ENCODE measurements around the gene DNAH10.

DNAH10 gene

GRCh38 chr12:123877968-123878367 is 115.9 kb downstream of the DNAH10 start (continued):
- TF ChIP-seq POU6F1 (CRISPR knock-in tag; IDR thresholded peaks at IDR 0.05; ENCODE audit: borderline replicate concordance, low read depth) (no peak), ARNTL (CRISPR knock-in tag; IDR thresholded peaks at IDR 0.05; ENCODE audit: borderline replicate concordance, low read depth) (no peak)

GRCh38 chr12:123879101-123879500 is 117.0 kb downstream of the DNAH10 start:
- no peak for TF ChIP-seq ZC3H10 (CRISPR knock-in tag; IDR thresholded peaks at IDR 0.05)
- TF ChIP-seq ZFP30 (CRISPR knock-in tag; IDR thresholded peaks at IDR 0.05) = no peak
- no peak for TF ChIP-seq SNAI2 (CRISPR knock-in tag; IDR thresholded peaks at IDR 0.05)
- no peak for TF ChIP-seq CSRNP3 (CRISPR knock-in tag; IDR thresholded peaks at IDR 0.05)
- TF ChIP-seq RARB (CRISPR knock-in tag; IDR thresholded peaks at IDR 0.05) = no peak
- TF ChIP-seq TCF4 (CRISPR knock-in tag; IDR thresholded peaks at IDR 0.05; ENCODE audit: borderline replicate concordance) = no peak
- no peak for TF ChIP-seq TSHZ2 (CRISPR knock-in tag; IDR thresholded peaks at IDR 0.05)
- TF ChIP-seq CSDC2 (CRISPR knock-in tag; IDR thresholded peaks at IDR 0.05) = no peak
- TF ChIP-seq PPARA (CRISPR knock-in tag; IDR thresholded peaks at IDR 0.05; ENCODE audit: borderline replicate concordance) = no peak
- no peak for TF ChIP-seq TOX (CRISPR knock-in tag; IDR thresholded peaks at IDR 0.05; ENCODE audit: borderline replicate concordance)
- no peak for ATAC-seq

- no peak for TF ChIP-seq ZNF8 (CRISPR knock-in tag; IDR thresholded peaks at IDR 0.05)
Observed at GRCh38 chr12:123879691-123880090, 117.6 kb downstream of the DNAH10 start.

GRCh38 chr12:123882161-123882705 is 120.1 kb downstream of the DNAH10 start:
- ATAC-seq = no peak
- TF ChIP-seq PPARA (CRISPR knock-in tag; IDR thresholded peaks at IDR 0.05; ENCODE audit: borderline replicate concordance) = no peak
- TF ChIP-seq TSHZ2 (CRISPR knock-in tag; IDR thresholded peaks at IDR 0.05) = no peak
- TF ChIP-seq BACH2 (CRISPR knock-in tag; IDR thresholded peaks at IDR 0.05; ENCODE audit: borderline replicate concordance) = no peak
- no peak for TF ChIP-seq ZNF8 (CRISPR knock-in tag; IDR thresholded peaks at IDR 0.05)
- no peak for TF ChIP-seq PATZ1 (CRISPR knock-in tag; IDR thresholded peaks at IDR 0.05; ENCODE audit: borderline replicate concordance)
- TF ChIP-seq ISL1 (CRISPR knock-in tag; IDR thresholded peaks at IDR 0.05) = no peak
- TF ChIP-seq TCF4 (CRISPR knock-in tag; IDR thresholded peaks at IDR 0.05; ENCODE audit: borderline replicate concordance) = no peak
- no peak for TF ChIP-seq CSRNP3 (CRISPR knock-in tag; IDR thresholded peaks at IDR 0.05)
- TF ChIP-seq CREB5 (CRISPR knock-in tag; IDR thresholded peaks at IDR 0.05; ENCODE audit: low read depth) = no peak
- no peak for TF ChIP-seq RARB (CRISPR knock-in tag; IDR thresholded peaks at IDR 0.05)
- no peak for TF ChIP-seq ZC3H10 (CRISPR knock-in tag; IDR thresholded peaks at IDR 0.05)
- no peak for TF ChIP-seq ZNF565 (CRISPR knock-in tag; conservative IDR thresholded peaks at IDR 0.05; ENCODE audit: low read depth)
- TF ChIP-seq TOX (CRISPR knock-in tag; IDR thresholded peaks at IDR 0.05; ENCODE audit: borderline replicate concordance) = no peak
- TF ChIP-seq CSDC2 (CRISPR knock-in tag; IDR thresholded peaks at IDR 0.05) = no peak
- no peak for TF ChIP-seq ZNF70 (CRISPR knock-in tag; IDR thresholded peaks at IDR 0.05)
- no peak for TF ChIP-seq ARNTL (CRISPR knock-in tag; IDR thresholded peaks at IDR 0.05; ENCODE audit: borderline replicate concordance, low read depth)
- no peak for TF ChIP-seq ZFP3 (CRISPR knock-in tag; IDR thresholded peaks at IDR 0.05)
- no peak for TF ChIP-seq ESRRG (CRISPR knock-in tag; IDR thresholded peaks at IDR 0.05)

More at GRCh38 chr12:123879691-123880090, 117.6 kb downstream of the DNAH10 start:
- no peak for ATAC-seq
